HG03521 (cell line): ENCODE data around the gene DPY30.
"Not testable (repeated sequence)": the region's sequence is repeated elsewhere in the genome, so short reads cannot be mapped to it uniquely, and the experiment has no call there.

ENCODE experiments used
- ATAC-seq: cut with Tn5 transposase; IDR thresholded peaks from one replicate; pipeline ENCODE4 v1.9.1; 2021; ENCODE audit warnings: mild to moderate bottlenecking, moderate library complexity; ENCODE audit not compliant: unreplicated experiment

DPY30 gene

GRCh38 chr2:32039447-32040219 lies at the start of gene DPY30:
Gene DPY30 (minus strand): TSS chr2:32039805. CDS start chr2:32039456, 349 bp downstream.
- peak; percentile 89 for ATAC-seq

- ATAC-seq: no peak
Measured at GRCh38 chr2:32074134-32074506, 34.5 kb upstream of the DPY30 start.

- ATAC-seq: no peak
Measured at GRCh38 chr2:32067549-32067948, 27.9 kb upstream of the DPY30 start.

DNA sequence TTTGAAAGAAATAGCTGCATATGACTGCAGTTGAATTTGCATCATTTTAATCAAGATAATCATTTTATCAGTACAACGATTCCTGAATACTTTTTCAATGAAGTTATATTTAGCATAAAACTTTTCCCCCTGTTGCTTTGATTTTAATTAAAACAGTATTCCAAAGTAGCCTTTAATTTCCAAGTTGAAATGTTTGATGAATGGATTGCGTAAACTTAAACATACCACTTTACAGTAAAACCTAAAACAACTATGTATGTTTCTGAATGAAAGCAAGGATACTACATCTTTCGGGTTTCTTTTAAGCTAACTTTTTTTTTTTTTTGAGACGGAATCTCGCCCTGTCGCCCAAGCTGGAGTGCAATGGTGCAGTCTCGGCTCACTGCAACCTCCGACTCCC lies 25.1 kb upstream of the DPY30 start:
- no peak for ATAC-seq

DNA sequence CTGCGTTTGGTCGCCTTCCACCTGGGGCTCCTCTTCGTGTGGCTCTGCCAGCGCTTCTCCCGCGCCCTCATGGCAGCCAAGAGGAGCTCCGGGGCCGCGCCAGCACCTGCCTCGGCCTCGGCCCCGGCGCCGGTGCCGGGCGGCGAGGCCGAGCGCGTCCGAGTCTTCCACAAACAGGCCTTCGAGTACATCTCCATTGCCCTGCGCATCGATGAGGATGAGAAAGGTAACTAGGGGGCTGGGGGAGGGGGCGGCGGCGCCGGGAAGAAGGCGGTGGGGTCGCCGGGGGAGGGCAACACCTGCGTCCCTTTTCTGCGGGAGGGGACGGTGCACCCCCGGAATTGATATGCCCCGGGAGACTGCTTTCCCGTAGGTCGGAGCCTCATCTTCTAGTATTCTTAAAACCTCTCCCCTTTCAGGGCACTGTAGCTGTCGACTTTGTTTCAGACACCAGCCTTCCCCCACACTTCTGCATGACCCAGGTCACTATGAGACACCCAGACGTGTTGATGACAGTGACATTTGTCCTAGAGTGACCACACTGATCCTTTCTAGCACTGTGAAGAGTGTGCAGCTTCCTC lies 24.5 kb upstream of the DPY30 start:
- no peak for ATAC-seq

- peak; percentile 97 for ATAC-seq
Measured at GRCh38 chr2:32063310-32064020, 23.9 kb upstream of the DPY30 start, which contains the start of gene SPAST. Gene SPAST (plus strand): TSS chr2:32063556. CDS start chr2:32063832, 276 bp downstream.

DNA sequence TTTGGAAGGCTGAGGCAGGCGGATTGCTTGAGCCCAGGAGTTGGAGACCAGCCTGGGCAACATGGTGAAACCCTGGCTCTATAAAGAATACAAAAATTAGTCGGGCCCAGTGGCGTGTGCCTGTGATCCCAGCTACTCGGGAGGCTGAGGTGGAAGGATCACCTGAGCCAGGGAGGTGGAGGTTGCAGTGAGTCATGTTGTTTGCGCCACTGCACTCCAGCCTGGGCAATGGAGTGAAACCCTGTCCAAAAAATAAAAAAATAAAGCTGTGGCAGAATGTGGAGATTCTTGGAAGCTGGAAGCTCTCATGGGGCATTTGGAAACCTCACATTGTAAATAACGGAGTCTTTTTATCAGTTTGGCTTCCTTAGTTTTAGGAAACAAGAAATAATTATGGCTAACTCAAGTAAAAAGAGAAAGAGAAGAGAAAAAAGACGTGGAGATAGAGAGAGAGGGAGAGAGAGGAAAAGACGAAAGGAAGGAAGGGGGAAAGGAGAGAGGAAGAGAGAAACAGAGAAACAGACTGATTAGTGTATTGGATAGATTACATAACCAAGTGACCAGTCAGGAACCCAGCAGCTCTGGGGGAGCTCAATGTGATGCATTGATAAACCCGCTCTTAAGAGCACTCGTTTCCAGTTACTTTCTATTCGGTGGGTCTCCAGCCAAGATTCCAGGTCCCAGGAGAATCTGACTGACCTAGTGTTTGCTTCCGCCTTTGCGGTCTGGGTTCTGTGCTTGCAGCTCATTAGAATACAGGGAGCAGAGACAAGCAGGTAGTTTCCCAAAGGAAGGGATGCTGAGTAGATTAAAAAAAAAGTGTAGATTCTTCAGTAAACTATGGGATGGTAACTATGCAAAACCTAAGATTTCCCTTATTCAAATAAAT lies 22.6 kb upstream of the DPY30 start:
- no peak for ATAC-seq

DNA sequence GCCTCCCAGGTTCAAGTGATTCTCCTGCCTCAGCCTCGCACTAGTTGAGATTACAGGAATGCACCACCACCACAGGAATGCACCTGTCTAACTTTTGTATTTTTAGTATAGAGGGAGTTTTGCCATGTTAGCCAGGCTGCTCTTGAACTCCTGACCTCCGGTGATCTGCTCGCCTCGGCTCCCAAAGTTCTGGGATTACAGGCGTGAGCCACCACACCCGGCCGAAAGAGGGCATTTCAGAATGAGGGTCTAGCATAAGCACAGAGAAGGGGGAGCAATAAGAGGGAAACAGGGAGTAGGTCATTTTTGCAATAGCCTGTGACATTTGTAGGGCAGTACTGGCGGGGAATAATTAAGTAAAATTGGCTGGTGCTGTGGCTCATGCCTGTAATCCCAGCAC lies 21.8 kb upstream of the DPY30 start:
- ATAC-seq: no peak

DNA sequence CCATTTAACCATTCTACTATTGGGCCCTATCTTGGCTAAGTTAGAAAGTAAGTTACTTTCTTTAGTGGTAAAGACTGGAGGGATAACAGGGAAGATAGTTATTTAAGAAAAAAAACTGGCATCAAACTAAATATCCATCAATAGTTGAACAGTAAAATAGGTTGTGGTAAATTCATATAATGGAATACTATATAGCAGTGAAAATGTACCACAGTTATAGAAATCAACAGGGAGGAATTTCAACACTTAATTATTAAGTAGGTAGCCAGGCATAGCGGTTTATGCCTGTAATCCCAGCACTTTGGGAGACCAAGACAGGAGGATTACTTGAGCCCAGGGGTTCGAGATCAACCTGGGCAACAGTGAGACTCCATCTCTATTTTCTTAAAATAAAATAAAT lies 20.7 kb upstream of the DPY30 start:
- ATAC-seq: no peak

DNA sequence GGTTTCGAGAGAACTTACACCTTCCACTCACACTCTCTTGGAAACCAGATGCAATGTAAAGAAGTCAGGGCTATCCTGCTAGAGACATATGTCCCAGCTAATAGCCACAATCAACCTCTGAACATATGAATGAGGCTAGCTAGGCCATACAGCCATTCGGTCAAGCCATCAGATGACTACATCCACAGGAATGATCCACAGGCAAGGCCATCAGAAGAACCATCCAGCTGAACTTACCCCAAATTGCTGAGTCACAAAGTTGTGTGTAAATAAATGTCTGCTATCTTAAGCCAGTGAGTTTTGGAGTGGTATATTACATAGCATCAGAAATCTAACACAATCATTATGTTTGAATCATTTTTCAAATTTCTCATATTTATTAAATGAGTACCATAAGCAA lies 18.5 kb upstream of the DPY30 start:
- no peak for ATAC-seq

DNA sequence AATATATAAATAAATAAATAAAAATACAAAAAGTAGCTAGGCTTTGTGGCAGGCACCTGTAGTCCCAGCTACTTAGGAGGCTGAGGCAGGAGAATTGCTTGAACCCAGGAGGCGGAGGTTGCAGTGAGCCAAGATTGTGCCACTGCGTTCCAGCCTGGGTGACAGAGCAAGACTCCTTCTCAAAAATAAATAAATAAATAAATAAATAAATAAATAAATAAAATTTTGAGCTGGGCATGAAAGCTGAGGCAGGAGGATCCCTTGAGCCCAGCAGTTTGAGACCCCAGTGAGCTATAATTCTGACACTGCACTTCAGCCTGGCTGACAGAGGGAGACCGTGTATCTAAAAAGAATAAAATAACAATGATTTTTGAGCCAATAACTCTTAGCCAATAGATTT lies 15.0 kb upstream of the DPY30 start:
- not testable (repeated sequence) for ATAC-seq

GRCh38 chr2:32051836-32052439 lies 12.3 kb upstream of the DPY30 start:
- ATAC-seq: no peak

DNA sequence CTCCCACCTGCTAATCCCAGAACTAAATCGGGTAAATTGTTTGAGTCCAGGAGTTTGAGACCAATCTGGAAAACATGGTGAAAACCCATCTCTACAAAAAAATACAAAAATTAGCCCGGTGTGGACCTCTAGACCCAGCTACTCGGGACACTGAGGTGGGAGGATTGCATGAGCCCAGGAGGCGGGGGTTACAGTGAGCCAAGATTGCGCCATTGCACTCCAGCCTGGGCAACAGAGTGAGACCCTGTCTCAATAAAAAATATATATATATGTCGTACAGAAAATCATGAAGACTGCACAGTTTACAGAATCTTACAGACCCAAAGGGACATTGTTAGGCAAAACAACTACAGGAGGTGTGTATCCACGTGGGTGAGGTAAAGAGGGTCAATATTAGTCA lies 4.0 kb upstream of the DPY30 start:
- ATAC-seq: no peak

DNA sequence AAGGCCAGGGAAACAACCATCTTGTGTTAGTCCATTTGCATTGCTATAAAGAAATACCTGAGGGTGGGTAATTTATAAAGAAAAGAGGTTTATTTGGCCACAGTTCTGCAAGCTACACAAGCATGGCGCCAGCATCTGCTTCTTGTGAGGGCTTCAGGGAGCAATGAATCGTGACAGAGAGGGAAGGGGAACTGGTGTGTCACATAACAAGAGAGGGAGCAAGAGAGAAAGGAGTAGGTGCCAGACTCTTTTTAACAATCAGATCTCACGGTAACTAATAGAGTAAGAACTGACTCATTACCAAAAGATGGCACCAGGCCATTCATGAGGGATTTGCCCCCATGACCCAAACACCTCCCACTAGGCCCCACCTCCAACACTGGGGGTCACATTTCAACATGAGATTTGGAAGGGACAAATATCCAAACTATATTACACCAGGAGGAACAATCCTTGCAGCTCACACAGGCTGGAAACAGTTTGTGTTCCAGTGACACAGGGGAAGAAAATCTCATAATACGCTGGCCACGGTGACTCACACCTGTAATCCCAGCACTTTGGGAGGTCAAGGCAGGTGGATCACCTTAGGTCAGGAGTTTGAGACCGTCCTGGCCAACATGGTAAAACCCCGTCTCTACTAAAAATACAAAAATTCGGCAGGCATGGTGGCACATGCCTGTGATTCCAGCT lies 5.3 kb downstream of the DPY30 start:
- not testable (repeated sequence) for ATAC-seq

DNA sequence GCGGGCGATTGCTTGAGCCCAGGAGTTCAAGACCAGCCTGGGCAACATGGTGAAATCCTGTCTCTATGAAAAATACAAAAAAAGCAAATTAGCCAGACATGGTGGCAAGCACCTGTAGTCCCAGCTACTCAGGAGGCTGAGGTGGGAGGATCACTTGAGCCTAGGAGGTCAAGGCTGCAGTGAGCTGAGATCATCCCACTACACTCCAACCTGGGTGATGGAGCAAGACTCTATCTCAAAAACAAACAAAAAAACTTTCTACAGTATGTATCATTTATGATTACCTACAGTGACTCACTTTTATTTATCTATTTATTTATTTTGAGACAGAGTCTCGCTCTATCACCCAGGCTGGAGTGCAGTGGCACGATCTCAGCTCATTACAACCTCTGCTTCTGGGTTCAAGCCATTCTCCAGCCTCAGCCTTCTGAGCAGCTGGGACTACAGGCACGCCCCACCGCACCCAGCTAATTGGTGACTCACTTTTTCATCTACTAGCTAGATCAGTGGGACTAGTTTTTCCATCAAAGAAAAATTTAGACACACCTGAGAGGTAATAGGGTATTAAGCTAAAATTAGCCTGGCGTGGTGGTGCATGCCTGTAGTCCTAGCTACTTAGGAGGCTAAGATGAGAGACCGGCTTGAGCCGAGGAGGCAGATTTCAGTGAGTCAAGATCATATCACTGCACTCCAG lies 20.7 kb downstream of the DPY30 start:
- not testable (repeated sequence) for ATAC-seq

GRCh38 chr2:32012872-32013271 lies 26.7 kb downstream of the DPY30 start:
- ATAC-seq: no peak

- no peak for ATAC-seq
Measured at GRCh38 chr2:32011485-32011960, 28.1 kb downstream of the DPY30 start.

DNA sequence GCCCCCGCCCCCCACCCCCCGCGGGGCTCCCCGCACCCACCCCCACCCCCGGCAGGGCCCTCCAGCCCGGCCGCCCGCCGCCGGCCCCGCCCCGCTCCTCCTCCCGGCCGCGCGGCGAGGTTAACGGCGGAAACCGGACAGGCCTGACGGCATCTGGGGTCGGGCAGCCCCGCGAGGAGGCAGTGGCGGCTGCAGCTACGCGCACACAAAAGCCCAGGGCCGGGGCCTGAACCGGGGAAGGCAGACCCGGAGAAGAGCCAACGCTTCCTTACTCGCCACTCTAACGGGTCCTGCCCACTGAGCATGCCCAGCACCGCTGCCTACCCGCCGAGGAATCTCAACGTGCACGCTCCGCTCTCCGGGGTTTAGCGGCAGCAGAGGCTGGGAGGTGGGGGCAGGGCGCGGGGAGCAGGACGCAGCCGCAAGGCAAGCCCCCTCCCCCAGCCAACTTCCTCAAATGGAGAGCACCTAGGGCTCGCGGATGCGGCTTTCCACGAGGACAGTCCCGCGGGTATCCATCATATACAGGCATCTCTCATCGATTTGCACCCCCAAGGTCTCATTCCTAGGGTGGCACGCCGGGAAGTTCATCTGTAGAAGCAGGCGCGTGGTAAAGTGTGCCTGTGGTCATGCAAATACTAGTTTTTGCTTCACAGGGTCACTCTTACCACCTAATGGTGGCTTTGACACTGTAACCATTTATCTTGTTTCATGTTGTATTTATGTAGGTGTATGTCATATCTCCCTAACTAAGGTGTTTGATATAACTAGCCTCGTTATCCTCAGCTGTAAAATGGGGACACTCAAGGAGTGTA lies 28.7 kb downstream of the DPY30 start, which contains the start of gene MEMO1:
Gene MEMO1, minus strand, starts transcription at position 339 of the 815 bp plus-strand sequence. CDS start 761 bp downstream, outside the sequence.
- peak; percentile 59 for ATAC-seq
